Fibroblast of villous mesenchyme (primary cell): Measurements from ENCODE around the gene DPH6. TPM values are rescaled to one million over a fixed set of nuclear protein-coding genes. Genes with fewer than 3 reads are reported as not detected.
A peak's percentile ranks its signal among the peaks of the same experiment; 100 is the strongest.

ENCODE experiments used
- DNase-seq: peaks from one replicate; pipeline ENCODE4 v3.0.0-alpha.2; 2010; ENCODE audit warnings: low read depth
- H3K4me3 ChIP-seq: 2 replicates; pipeline ENCODE4 v1.5.1; 2011; ENCODE audit warnings: low read depth, mild to moderate bottlenecking, low read length
- CTCF ChIP-seq: IDR thresholded peaks from 2 replicates; pipeline ENCODE4 v1.5.1; 2012; ENCODE audit warnings: low read depth, mild to moderate bottlenecking, low read length; ENCODE audit not compliant: insufficient read depth
- small RNA-seq: library from RNA; depleted of rRNA; stranded (forward); fragments of <200 nt; gene quantifications from one replicate; pipeline ENCODE3, GENCODE V24; 2012
- total RNA-seq: library from RNA; depleted of rRNA; stranded (reverse); fragments of >200 nt; gene quantifications from 2 replicates; pipeline ENCODE4 v1.2.3, GENCODE V29; 2012

The DPH6 gene
- total RNA-seq, 1 donor = 13.8 TPM

GRCh38 chr15:35325374-35325941, 220.5 kb downstream of the DPH6 start:
- TF ChIP-seq CTCF = no peak

GRCh38 chr15:35323141-35323540, 222.8 kb downstream of the DPH6 start:
- no peak for DNase-seq
- TF ChIP-seq CTCF = no peak
- H3K4me3 ChIP-seq = no peak overlapping the region

More at GRCh38 chr15:35325374-35325941, 220.5 kb downstream of the DPH6 start:
- peak; percentile 49 for DNase-seq
- no peak overlapping the region for H3K4me3 ChIP-seq

- no peak for DNase-seq
- no peak for TF ChIP-seq CTCF
Measured at GRCh38 chr15:35321926-35322325, 224.0 kb downstream of the DPH6 start.

GRCh38 chr15:35320911-35321310, 225.1 kb downstream of the DPH6 start:
- DNase-seq = no peak
- TF ChIP-seq CTCF = no peak
- no peak overlapping the region for H3K4me3 ChIP-seq

More at GRCh38 chr15:35321926-35322325, 224.0 kb downstream of the DPH6 start:
- no peak overlapping the region for H3K4me3 ChIP-seq

Small RNA genes lying within 50 kb of the gene (small RNA-seq; reads per million reads assigned to genes)
- gene AC019288.1 = not detected
- not detected for gene MIR3942
